Nephron progenitor cell (in vitro differentiated cells): Measurements from ENCODE around the gene TIGD1.

ENCODE experiments used
- DNase-seq: peaks from one replicate; pipeline ENCODE4 v3.0.0; 2021
- H3K27ac Mint-ChIP-seq: 2 replicates; pipeline ENCODE4 v1.8.0; 2021; ENCODE audit warnings: mild to moderate bottlenecking, moderate library complexity, mixed read lengths
- H3K27me3 Mint-ChIP-seq: 2 replicates; pipeline ENCODE4 v1.8.0; 2021; ENCODE audit warnings: mild to moderate bottlenecking, low read depth, mixed read lengths; ENCODE audit not compliant: poor library complexity
- H3K36me3 Mint-ChIP-seq: 2 replicates; pipeline ENCODE4 v1.8.0; 2021; ENCODE audit warnings: low read depth, mixed read lengths
- H3K4me1 Mint-ChIP-seq: 2 replicates; pipeline ENCODE4 v1.8.0; 2021; ENCODE audit warnings: mixed read lengths
- H3K4me3 Mint-ChIP-seq: 2 replicates; pipeline ENCODE4 v1.8.0; 2021; ENCODE audit warnings: mild to moderate bottlenecking, moderate library complexity, mixed read lengths
- H3K9me3 Mint-ChIP-seq: 2 replicates; pipeline ENCODE4 v1.8.0; 2021; ENCODE audit warnings: mild to moderate bottlenecking, moderate library complexity, mixed read lengths
- TF ChIP-seq, protein P1 (sequence below): fragments of 200-600 bp; sonication (generic); IDR thresholded peaks from 2 replicates; pipeline ENCODE4 v1.5.0; 2021; ENCODE audit warnings: antibody characterized with exemption

Gene TIGD1

DNA sequence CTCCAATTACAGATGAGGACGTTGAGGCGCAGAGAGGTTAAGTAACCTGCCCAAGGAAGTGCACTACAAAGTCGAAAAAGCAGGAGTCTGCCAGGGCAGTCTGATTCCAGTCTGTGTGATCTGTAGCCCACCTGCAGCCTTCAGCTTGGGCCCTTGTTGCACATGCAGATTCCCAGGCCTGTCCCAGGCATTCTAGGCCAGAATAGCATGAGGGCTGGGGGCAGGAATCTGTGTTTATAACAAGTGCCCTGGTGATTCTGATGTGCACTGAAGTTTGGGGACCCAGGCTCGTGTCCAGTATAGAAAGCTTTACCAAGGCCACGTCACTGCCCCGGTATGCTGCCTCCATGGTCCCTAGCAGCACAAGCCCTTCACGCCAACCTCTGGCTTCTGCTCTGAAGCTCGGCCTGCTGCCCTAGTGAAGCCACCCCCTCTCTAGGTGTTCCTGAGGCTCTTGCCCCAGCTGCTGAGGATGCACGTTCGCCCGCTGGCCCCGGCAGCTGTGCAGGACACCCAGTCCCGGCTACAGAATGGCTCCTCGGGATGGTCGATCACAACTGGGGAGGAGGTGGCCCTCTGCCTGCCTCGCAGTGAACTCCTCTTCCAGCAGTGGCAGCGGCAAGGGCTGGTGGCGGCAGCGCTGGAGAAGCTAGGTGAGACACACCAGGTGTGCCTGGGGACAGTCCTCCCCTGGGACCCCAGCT is 6.3 kb downstream of the TIGD1 start:
- DNase-seq, result no peak
- no peaks in the 10 kb centered on the region for H3K27me3 Mint-ChIP-seq

DNA sequence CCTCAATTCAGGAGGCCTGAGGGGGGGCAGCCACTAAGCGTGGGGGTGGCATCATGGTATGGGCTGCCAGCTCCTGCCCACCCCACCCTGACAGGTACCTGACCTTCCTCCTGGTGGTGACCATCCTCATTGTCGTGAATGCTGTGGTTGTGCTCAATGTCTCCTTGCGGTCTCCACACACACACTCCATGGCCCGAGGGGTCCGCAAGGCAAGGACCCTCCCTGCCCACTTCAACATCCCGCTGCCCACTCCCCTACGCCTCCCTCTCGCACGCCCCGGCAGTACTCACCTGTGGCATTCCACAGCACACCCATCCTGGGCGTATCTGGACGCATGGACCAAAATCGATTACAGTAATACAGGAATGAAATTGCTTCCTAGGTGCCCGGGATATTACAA is 6.9 kb downstream of the TIGD1 start:
- H3K27ac Mint-ChIP-seq, result no peak overlapping the region
- DNase-seq, result no peak
- H3K36me3 Mint-ChIP-seq, result peaks cover 46% of the 10 kb centered on the region
- TF ChIP-seq, protein P1, sequence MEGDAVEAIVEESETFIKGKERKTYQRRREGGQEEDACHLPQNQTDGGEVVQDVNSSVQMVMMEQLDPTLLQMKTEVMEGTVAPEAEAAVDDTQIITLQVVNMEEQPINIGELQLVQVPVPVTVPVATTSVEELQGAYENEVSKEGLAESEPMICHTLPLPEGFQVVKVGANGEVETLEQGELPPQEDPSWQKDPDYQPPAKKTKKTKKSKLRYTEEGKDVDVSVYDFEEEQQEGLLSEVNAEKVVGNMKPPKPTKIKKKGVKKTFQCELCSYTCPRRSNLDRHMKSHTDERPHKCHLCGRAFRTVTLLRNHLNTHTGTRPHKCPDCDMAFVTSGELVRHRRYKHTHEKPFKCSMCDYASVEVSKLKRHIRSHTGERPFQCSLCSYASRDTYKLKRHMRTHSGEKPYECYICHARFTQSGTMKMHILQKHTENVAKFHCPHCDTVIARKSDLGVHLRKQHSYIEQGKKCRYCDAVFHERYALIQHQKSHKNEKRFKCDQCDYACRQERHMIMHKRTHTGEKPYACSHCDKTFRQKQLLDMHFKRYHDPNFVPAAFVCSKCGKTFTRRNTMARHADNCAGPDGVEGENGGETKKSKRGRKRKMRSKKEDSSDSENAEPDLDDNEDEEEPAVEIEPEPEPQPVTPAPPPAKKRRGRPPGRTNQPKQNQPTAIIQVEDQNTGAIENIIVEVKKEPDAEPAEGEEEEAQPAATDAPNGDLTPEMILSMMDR, result no peak
- peaks cover 41% of the 10 kb centered on the region for H3K4me1 Mint-ChIP-seq
- H3K9me3 Mint-ChIP-seq, result peaks cover 22% of the 10 kb centered on the region
- H3K4me3 Mint-ChIP-seq, result no peak overlapping the region
- H3K27me3 Mint-ChIP-seq, result no peaks in the 10 kb centered on the region

More for the DNA sequence above, 6.3 kb downstream of the TIGD1 start:
- no peak overlapping the region for H3K4me3 Mint-ChIP-seq
- peaks cover 27% of the 10 kb centered on the region for H3K9me3 Mint-ChIP-seq
- H3K4me1 Mint-ChIP-seq, result peaks cover 35% of the 10 kb centered on the region
- TF ChIP-seq, protein P1, result no peak
- peaks cover 52% of the 10 kb centered on the region for H3K36me3 Mint-ChIP-seq
- H3K27ac Mint-ChIP-seq, result peak overlapping the region; percentile 64

DNA sequence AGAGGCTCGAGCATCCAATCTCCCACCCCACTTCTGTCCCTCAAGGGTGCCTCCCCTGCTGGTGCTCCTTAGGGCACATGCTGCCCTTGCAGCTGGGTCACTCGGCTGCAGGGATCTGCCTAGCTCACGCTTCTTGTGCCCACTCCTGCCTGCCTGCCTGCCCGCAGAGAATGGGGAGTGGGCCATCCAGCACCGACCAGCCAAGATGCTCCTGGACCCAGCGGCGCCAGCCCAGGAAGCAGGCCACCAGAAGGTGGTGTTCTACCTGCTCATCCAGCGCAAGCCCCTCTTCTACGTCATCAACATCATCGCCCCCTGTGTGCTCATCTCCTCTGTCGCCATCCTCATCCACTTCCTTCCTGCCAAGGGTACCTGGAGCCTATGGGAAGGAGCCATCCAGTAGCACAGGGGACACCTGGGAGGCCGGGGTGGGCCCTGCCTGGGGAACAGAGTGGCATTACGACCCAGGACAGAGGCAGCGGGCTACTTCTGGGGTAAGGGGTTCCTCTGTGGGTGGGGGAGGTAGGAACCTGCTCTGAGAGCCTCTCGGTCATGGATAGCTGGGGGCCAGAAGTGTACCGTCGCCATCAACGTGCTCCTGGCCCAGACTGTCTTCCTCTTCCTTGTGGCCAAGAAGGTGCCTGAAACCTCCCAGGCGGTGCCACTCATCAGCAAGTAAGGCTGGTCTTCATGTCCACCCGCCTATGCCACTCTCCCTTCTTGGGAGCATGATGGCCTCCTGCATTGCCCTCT is 7.5 kb downstream of the TIGD1 start:
- Mint-ChIP-seq H3K27ac (no peak overlapping the region), H3K4me1 (peaks cover 47% of the 10 kb centered on the region), H3K9me3 (peaks cover 16% of the 10 kb centered on the region), H3K27me3 (no peaks in the 10 kb centered on the region), H3K36me3 (peaks cover 40% of the 10 kb centered on the region), H3K4me3 (no peak overlapping the region)
- TF ChIP-seq, protein P1, result no peak
- DNase-seq, result no peak

DNA sequence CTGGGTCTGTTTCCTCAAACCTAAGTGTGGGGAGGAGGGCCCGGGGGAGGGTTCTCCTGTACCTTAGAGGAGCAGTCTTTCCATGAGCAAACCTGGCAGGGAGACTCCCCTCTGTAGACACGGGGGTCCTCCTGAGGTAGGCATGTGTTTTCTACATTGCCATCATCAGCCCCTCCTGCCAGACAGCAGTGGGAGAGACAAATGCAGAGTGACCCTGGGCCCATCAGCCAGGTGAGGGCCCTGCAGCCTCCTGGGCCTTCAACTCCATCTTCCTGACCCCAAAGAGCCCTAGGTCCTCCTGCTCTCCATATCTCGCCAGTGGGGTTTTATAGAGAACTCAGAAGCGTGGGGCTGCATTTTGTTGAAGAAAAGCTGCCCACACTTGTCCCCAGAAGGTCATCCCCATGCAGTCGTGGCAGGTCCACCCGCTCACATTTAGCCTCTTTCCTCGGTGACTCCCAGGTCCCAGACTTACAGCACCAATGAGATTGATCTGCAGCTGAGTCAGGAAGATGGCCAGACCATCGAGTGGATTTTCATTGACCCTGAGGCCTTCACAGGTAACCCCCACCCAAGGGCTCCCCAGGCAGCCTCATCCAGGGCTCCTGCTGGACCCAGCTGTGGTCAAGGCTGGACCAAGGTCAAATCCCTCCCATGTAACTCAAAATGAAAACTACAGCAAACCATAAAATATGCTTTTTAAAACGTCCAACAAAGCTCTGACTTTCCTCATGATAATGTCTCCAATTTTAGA is 8.2 kb downstream of the TIGD1 start:
- TF ChIP-seq, protein P1, result no peak
- H3K36me3 Mint-ChIP-seq, result peaks cover 33% of the 10 kb centered on the region
- H3K4me3 Mint-ChIP-seq, result no peak overlapping the region
- no peak overlapping the region for H3K27ac Mint-ChIP-seq
- H3K4me1 Mint-ChIP-seq, result peaks cover 55% of the 10 kb centered on the region
- peaks cover 8% of the 10 kb centered on the region for H3K9me3 Mint-ChIP-seq
- no peaks in the 10 kb centered on the region for H3K27me3 Mint-ChIP-seq
- DNase-seq, result no peak

DNA sequence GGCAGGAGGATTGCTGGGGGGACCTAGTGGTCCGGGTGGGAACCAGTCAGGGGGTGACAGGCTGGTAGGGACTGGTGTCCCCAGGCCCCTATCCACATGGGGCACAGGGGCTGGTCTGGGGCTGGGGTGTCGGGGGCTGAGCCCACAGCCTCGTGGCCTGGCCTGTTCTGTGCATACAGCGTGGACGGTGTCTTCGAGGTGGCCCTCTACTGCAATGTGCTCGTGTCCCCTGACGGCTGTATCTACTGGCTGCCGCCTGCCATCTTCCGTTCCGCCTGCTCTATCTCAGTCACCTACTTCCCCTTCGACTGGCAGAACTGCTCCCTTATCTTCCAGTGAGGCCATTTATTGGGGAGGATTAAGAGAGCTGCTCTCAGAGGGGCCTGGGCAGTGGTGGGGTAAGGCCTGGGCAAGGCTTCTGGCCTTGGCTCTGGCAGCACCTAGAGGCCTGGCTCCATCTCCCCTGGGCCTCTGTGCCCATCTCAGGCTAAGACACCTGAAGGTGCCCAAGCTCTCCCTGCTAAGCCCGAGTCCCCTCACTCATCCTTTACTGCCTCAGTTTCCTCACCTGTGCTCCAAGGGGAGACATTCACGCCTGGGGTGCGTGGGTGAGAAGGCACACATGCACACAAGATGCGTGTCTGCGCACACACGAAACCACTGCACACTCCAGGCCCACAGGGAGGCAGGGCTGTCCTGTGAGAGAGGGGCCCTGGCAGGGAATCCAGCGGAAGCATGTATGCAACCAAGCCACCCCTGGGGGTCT is 9.0 kb downstream of the TIGD1 start:
- Mint-ChIP-seq H3K4me1 (peaks cover 55% of the 10 kb centered on the region), H3K4me3 (no peak overlapping the region), H3K36me3 (peaks cover 30% of the 10 kb centered on the region), H3K27me3 (no peaks in the 10 kb centered on the region), H3K9me3 (peaks cover 7% of the 10 kb centered on the region), H3K27ac (no peak overlapping the region)
- no peak for DNase-seq
- TF ChIP-seq, protein P1, result no peak
